Stimulated activated CD8-positive, alpha-beta memory T cell treated with anti-CD3 and anti-CD28 coated beads, Interleukin-12 subunit alpha, Interleukin-12 subunit beta, amount 100 ng/mL, for 24 hours (primary cell): ENCODE measurements around the gene CCDC12.
"Not testable (repeated sequence)": the region's sequence is repeated elsewhere in the genome, so short reads cannot be mapped to it uniquely, and the experiment has no call there.

Experiments used
- DNase-seq: peaks from one replicate; pipeline ENCODE4 v3.0.0-alpha.2; 2020; ENCODE audit errors: extremely low read depth

Gene CCDC12

GRCh38 chr3:46924921-46925584 is 51.5 kb downstream of the CCDC12 start:
- no peak for DNase-seq

GRCh38 chr3:46923559-46924350 is 52.8 kb downstream of the CCDC12 start:
- no peak for DNase-seq

- no peak for DNase-seq
These were observed 53.5 kb downstream of the CCDC12 start for GRCh38 chr3:46922871-46923558.

GRCh38 chr3:46922426-46922825 is 54.1 kb downstream of the CCDC12 start:
- DNase-seq: no peak

- DNase-seq: no peak
These were observed 54.7 kb downstream of the CCDC12 start for GRCh38 chr3:46921871-46922271.

GRCh38 chr3:46921041-46921440 is 55.5 kb downstream of the CCDC12 start:
- DNase-seq: no peak

GRCh38 chr3:46918634-46919033 is 57.9 kb downstream of the CCDC12 start:
- DNase-seq: no peak

GRCh38 chr3:46918202-46918601 is 58.3 kb downstream of the CCDC12 start:
- no peak for DNase-seq

GRCh38 chr3:46917257-46917656 is 59.3 kb downstream of the CCDC12 start:
- DNase-seq: no peak

- DNase-seq: no peak
These were observed 59.7 kb downstream of the CCDC12 start for GRCh38 chr3:46916799-46917198.

GRCh38 chr3:46916278-46916677 is 60.3 kb downstream of the CCDC12 start:
- no peak for DNase-seq

GRCh38 chr3:46915297-46915822 is 61.2 kb downstream of the CCDC12 start:
- no peak for DNase-seq

- no peak for DNase-seq
These were observed 61.7 kb downstream of the CCDC12 start for GRCh38 chr3:46914849-46915248.

- no peak for DNase-seq
These were observed 62.9 kb downstream of the CCDC12 start for GRCh38 chr3:46913644-46914043.

- no peak for DNase-seq
These were observed 63.6 kb downstream of the CCDC12 start for GRCh38 chr3:46912986-46913385.

- DNase-seq: not testable (repeated sequence)
These were observed 65.6 kb downstream of the CCDC12 start for GRCh38 chr3:46910914-46911313.

GRCh38 chr3:46910166-46910760 is 66.3 kb downstream of the CCDC12 start:
- no peak for DNase-seq

GRCh38 chr3:46909535-46910161 is 66.9 kb downstream of the CCDC12 start:
- DNase-seq: peak; percentile 55

GRCh38 chr3:46908986-46909534 is 67.5 kb downstream of the CCDC12 start:
- no peak for DNase-seq

- no peak for DNase-seq
These were observed 68.1 kb downstream of the CCDC12 start for GRCh38 chr3:46908294-46908985.

GRCh38 chr3:46907960-46908293 is 68.6 kb downstream of the CCDC12 start:
- no peak for DNase-seq
